ENCODE measurements around the gene ZBTB2. TPM values are rescaled to one million over a fixed set of nuclear protein-coding genes. Genes with fewer than 3 reads are reported as not detected.

Gene ZBTB2
- total RNA-seq: 5.2 TPM
- long read RNA-seq, partial matches to known transcripts: 2 of 9 reads
- long read RNA-seq, other reads (novel, unspliced or antisense): 3 of 9 reads

- intact Hi-C loops (cut with micrococcal nuclease): loop anchor here (5.0 kb wide), 1 partner anchor 66 kb away; no protein-coding TSS in a partner anchor
- ATAC-seq (peak; percentile 9), DNase-seq (peak; percentile 81)
These were observed at the start of gene ZBTB2 for GRCh38 chr6:151391471-151392413. TSS of gene ZBTB2 (minus strand) at chr6:151391559. CDS start at chr6:151373637, 17,922 bp downstream.

- no peak for DNase-seq
- ATAC-seq: no peak
- intact Hi-C loops (cut with micrococcal nuclease): no loop called here
These were observed 49.6 kb upstream of the ZBTB2 start for GRCh38 chr6:151440930-151441329.

- DNase-seq: no peak
- no peak for ATAC-seq
- intact Hi-C loops (cut with micrococcal nuclease): no loop called here
These were observed 49.1 kb upstream of the ZBTB2 start for GRCh38 chr6:151440498-151440897.

GRCh38 chr6:151437401-151437800 is 46.0 kb upstream of the ZBTB2 start:
- intact Hi-C loops (cut with micrococcal nuclease): no loop called here
- no peak for DNase-seq
- ATAC-seq: no peak

- DNase-seq (no peak), ATAC-seq (no peak)
- intact Hi-C loops (cut with micrococcal nuclease): no loop called here
These were observed 45.4 kb upstream of the ZBTB2 start for GRCh38 chr6:151436802-151437201.

- intact Hi-C loops (cut with micrococcal nuclease): no loop called here
- ATAC-seq (no peak), DNase-seq (no peak)
These were observed 44.9 kb upstream of the ZBTB2 start for GRCh38 chr6:151436300-151436699.

- intact Hi-C loops (cut with micrococcal nuclease): no loop called here
- DNase-seq (no peak), ATAC-seq (no peak)
These were observed 43.0 kb upstream of the ZBTB2 start for GRCh38 chr6:151434369-151434768.

- intact Hi-C loops (cut with micrococcal nuclease): no loop called here
- no peak for DNase-seq
- no peak for ATAC-seq
These were observed 41.3 kb upstream of the ZBTB2 start for GRCh38 chr6:151432651-151433050.

GRCh38 chr6:151431337-151431736 is 40.0 kb upstream of the ZBTB2 start:
- intact Hi-C loops (cut with micrococcal nuclease): no loop called here
- DNase-seq: no peak
- no peak for ATAC-seq

- ATAC-seq (no peak), DNase-seq (no peak)
- intact Hi-C loops (cut with micrococcal nuclease): no loop called here
These were observed 39.5 kb upstream of the ZBTB2 start for GRCh38 chr6:151430886-151431285.

GRCh38 chr6:151428093-151428735 is 36.9 kb upstream of the ZBTB2 start:
- DNase-seq (no peak), ATAC-seq (no peak)
- intact Hi-C loops (cut with micrococcal nuclease): no loop called here

GRCh38 chr6:151425561-151425960 is 34.2 kb upstream of the ZBTB2 start:
- intact Hi-C loops (cut with micrococcal nuclease): no loop called here

GRCh38 chr6:151422981-151423380 is 31.6 kb upstream of the ZBTB2 start:
- DNase-seq (no peak), ATAC-seq (no peak)
- intact Hi-C loops (cut with micrococcal nuclease): no loop called here

More at GRCh38 chr6:151425561-151425960, 34.2 kb upstream of the ZBTB2 start:
- DNase-seq (no peak), ATAC-seq (no peak)

- DNase-seq: no peak
- no peak for ATAC-seq
- intact Hi-C loops (cut with micrococcal nuclease): no loop called here
These were observed 26.1 kb upstream of the ZBTB2 start for GRCh38 chr6:151417477-151417876.

- intact Hi-C loops (cut with micrococcal nuclease): no loop called here
- ATAC-seq (no peak), DNase-seq (no peak)
These were observed 23.4 kb upstream of the ZBTB2 start for GRCh38 chr6:151414641-151415260.

GRCh38 chr6:151413372-151414145 is 22.2 kb upstream of the ZBTB2 start:
- ATAC-seq: no peak
- no peak for DNase-seq
- intact Hi-C loops (cut with micrococcal nuclease): no loop called here

- intact Hi-C loops (cut with micrococcal nuclease): no loop called here
- no peak for ATAC-seq
- DNase-seq: no peak
These were observed 21.6 kb upstream of the ZBTB2 start for GRCh38 chr6:151412909-151413308.

GRCh38 chr6:151409679-151410078 is 18.3 kb upstream of the ZBTB2 start:
- ATAC-seq: no peak
- intact Hi-C loops (cut with micrococcal nuclease): no loop called here
- DNase-seq: no peak

GRCh38 chr6:151409260-151409659 is 17.9 kb upstream of the ZBTB2 start:
- intact Hi-C loops (cut with micrococcal nuclease): no loop called here
- no peak for DNase-seq
- no peak for ATAC-seq

Measured in left ventricle myocardium superior (tissue), 1 donor.